Keratinocyte (primary cell): ENCODE measurements around the gene GPRC5A. TPM values are rescaled to one million over a fixed set of nuclear protein-coding genes. Genes with fewer than 3 reads are reported as not detected.
A peak's percentile ranks its signal among the peaks of the same experiment; 100 is the strongest.

Source experiments
- DNase-seq: peaks from one replicate; pipeline ENCODE4 v3.0.0-alpha.2; 2011; ENCODE audit warnings: low read depth, missing footprints, low spot score
- FAIRE-seq: peaks from 2 replicates; lab custom pipeline; 2011; peaks lifted over from hg19 to GRCh38; lab: Jason Lieb, UNC
- H2AFZ ChIP-seq: 2 replicates; pipeline ENCODE4 v1.6.0; 2012; ENCODE audit warnings: low read length, control low read depth, inconsistent platforms; ENCODE audit not compliant: control insufficient read depth
- H3K27ac ChIP-seq: 2 replicates; pipeline ENCODE4 v1.5.1; 2011; ENCODE audit warnings: low read length; ENCODE audit not compliant: control insufficient read depth, insufficient read depth
- H3K27me3 ChIP-seq: 3 replicates; pipeline ENCODE4 v1.6.0; 2011; ENCODE audit warnings: low read length; ENCODE audit not compliant: control insufficient read depth, insufficient read depth; ENCODE audit errors: extremely low read depth
- H3K36me3 ChIP-seq, 2 experiments: 2 replicates in 1 of 2; 3 replicates in 1 of 2; pipeline ENCODE4 v1.5.1; 2011; ENCODE audit warnings: low read length in 2 of 2, mild to moderate bottlenecking in 1 of 2; ENCODE audit not compliant: control insufficient read depth in 2 of 2, insufficient read depth in 2 of 2; ENCODE audit errors: extremely low read depth in 1 of 2
- H3K4me1 ChIP-seq: 3 replicates; pipeline ENCODE4 v1.5.1; 2011; ENCODE audit warnings: low read length; ENCODE audit not compliant: control insufficient read depth, insufficient read depth; ENCODE audit errors: extremely low read depth
- H3K4me2 ChIP-seq: 3 replicates; pipeline ENCODE4 v1.6.0; 2011; ENCODE audit warnings: low read depth, low read length; ENCODE audit not compliant: control insufficient read depth, insufficient read depth; ENCODE audit errors: extremely low read depth
- H3K4me3 ChIP-seq, 3 experiments: fragments of 200-600 bp in 1 of 3; sonication (generic) in 1 of 3; 2 replicates in 2 of 3; 3 replicates in 1 of 3; pipeline ENCODE4 v1.5.1; 2011 to 2016; ENCODE audit warnings: low read length in 3 of 3, mild to moderate bottlenecking in 3 of 3, control low read depth in 2 of 3, inconsistent platforms in 1 of 3, low read depth in 1 of 3, mixed read lengths in 1 of 3, mixed run types in 1 of 3, moderate library complexity in 1 of 3; ENCODE audit not compliant: control insufficient read depth in 2 of 3, insufficient read depth in 2 of 3; ENCODE audit errors: extremely low read depth in 1 of 3
- H3K79me2 ChIP-seq: 2 replicates; pipeline ENCODE4 v1.6.0; 2012; ENCODE audit warnings: low read length; ENCODE audit not compliant: control insufficient read depth, insufficient read depth
- H3K9ac ChIP-seq: 3 replicates; pipeline ENCODE4 v1.6.0; 2011; ENCODE audit warnings: low read length; ENCODE audit not compliant: control insufficient read depth, insufficient read depth; ENCODE audit errors: extremely low read depth
- H3K9me1 ChIP-seq: 3 replicates; pipeline ENCODE4 v1.6.0; 2011; ENCODE audit warnings: low read length; ENCODE audit not compliant: control insufficient read depth, insufficient read depth; ENCODE audit errors: extremely low read depth
- H3K9me3 ChIP-seq: 2 replicates; pipeline ENCODE4 v1.5.1; 2012; ENCODE audit warnings: low read depth, low read length; ENCODE audit not compliant: control insufficient read depth
- H4K20me1 ChIP-seq: 3 replicates; pipeline ENCODE4 v1.6.0; 2011; ENCODE audit warnings: low read length; ENCODE audit not compliant: control insufficient read depth, insufficient read depth; ENCODE audit errors: extremely low read depth
- CTCF ChIP-seq, 3 experiments: IDR thresholded peaks in 1 of 3; conservative IDR thresholded peaks in 1 of 3; optimal IDR thresholded peaks in 1 of 3; 2 replicates in 2 of 3; 3 replicates in 1 of 3; pipeline versions ENCODE3 to v1.5.1; 2011; ENCODE audit warnings: low read length in 3 of 3, mild to moderate bottlenecking in 3 of 3, moderate library complexity in 2 of 3, control low read depth in 1 of 3, inconsistent platforms in 1 of 3; ENCODE audit not compliant: insufficient read depth in 2 of 3; ENCODE audit errors: extremely low read depth in 1 of 3
- EZH2 ChIP-seq: IDR thresholded peaks from one replicate; pipeline ENCODE4 v1.6.1; 2012; ENCODE audit warnings: inconsistent platforms, mild to moderate bottlenecking, low read length, moderate library complexity
- dilution Hi-C: fragments of 300-500 bp; cut with MboI; formaldehyde crosslinking; loops from one replicate; pipeline ENCODE4 v1.7.0; 2020; ENCODE audit warnings: low sequenced_read_pairs; ENCODE audit not compliant: extremely low pct_ligation_motif_present
- polyA plus RNA-seq, 5 experiments: library from polyadenylated mRNA; depleted of rRNA in 3 of 5; stranded (reverse) in 3 of 5; stranded (forward) in 1 of 5; unstranded in 1 of 5; fragments of >200 nt; gene quantifications; 1 replicate in 1 of 5; 2 replicates in 3 of 5; 3 replicates in 1 of 5; pipeline versions ENCODE4 v1.2.1 to v1.2.3, GENCODE V29; 2011 to 2012; ENCODE audit warnings: missing spikeins in 2 of 5, low read depth in 1 of 5, low replicate concordance in 1 of 5

Gene GPRC5A
- polyA plus RNA-seq, 1 donor (not counting 4 experiments of a cell fraction or from before 2014, with no cell fraction given) = 25.5 TPM

GRCh38 chr12:12896260-12896659 is 4.9 kb downstream of the GPRC5A start:
- Histone ChIP-seq H3K4me1 (peaks cover 60% of the 10 kb centered on the region), H3K79me2 (peaks cover 46% of the 10 kb centered on the region), H3K27ac (peak overlapping the region; percentile 66), H3K4me3 (no peak overlapping the region), H3K4me2 (peak overlapping the region; percentile 9), H3K9me3 (no peaks in the 10 kb centered on the region), H3K9ac (peak overlapping the region; percentile 14), H4K20me1 (no peaks in the 10 kb centered on the region), H3K27me3 (no peaks in the 10 kb centered on the region), H3K36me3 (peaks cover 0 to 3% of the 10 kb centered on the region in 2 experiments), H3K9me1 (peaks cover 2% of the 10 kb centered on the region), H2AFZ (no peak overlapping the region)
- dilution Hi-C loops = no loop called here
- peak; percentile 26 for FAIRE-seq
- no peak for DNase-seq
- TF ChIP-seq EZH2 = no peak
- TF ChIP-seq CTCF (optimal IDR thresholded peaks at IDR 0.05 in 1 of 3, IDR thresholded peaks at IDR 0.05 in 1 of 3, conservative IDR thresholded peaks at IDR 0.05 in 1 of 3; ENCODE audit: extremely low read depth in 1 of 3, insufficient read depth in 2 of 3, low read length in 3 of 3) = no peak

GRCh38 chr12:12897302-12897701 is 5.9 kb downstream of the GPRC5A start:
- Histone ChIP-seq H3K9me1 (peaks cover 2% of the 10 kb centered on the region), H3K79me2 (peaks cover 40% of the 10 kb centered on the region), H4K20me1 (no peaks in the 10 kb centered on the region), H3K4me1 (peaks cover 66% of the 10 kb centered on the region), H3K27me3 (no peaks in the 10 kb centered on the region), H3K9me3 (no peaks in the 10 kb centered on the region), H3K27ac (no peak overlapping the region), H3K4me3 (no peak overlapping the region), H3K36me3 (peaks cover 0 to 3% of the 10 kb centered on the region in 2 experiments), H3K9ac (no peak overlapping the region), H2AFZ (no peak overlapping the region), H3K4me2 (no peak overlapping the region)
- FAIRE-seq = no peak
- dilution Hi-C loops = no loop called here
- DNase-seq = no peak
- TF ChIP-seq CTCF (optimal IDR thresholded peaks at IDR 0.05 in 1 of 3, IDR thresholded peaks at IDR 0.05 in 1 of 3, conservative IDR thresholded peaks at IDR 0.05 in 1 of 3; ENCODE audit: extremely low read depth in 1 of 3, insufficient read depth in 2 of 3, low read length in 3 of 3) = no peak
- TF ChIP-seq EZH2 = no peak
